GM13976 (cell line): ENCODE data around the gene TGFB1.

Experiments
- DNase-seq: peaks from one replicate; pipeline ENCODE4 v3.0.0; 2012; ENCODE audit warnings: low spot score
- in situ Hi-C: fragments of 300-500 bp; cut with MboI; formaldehyde crosslinking; loops from one replicate; pipeline ENCODE4 v1.12.0; 2022; ENCODE audit warnings: low sequenced_read_pairs, mixed read lengths, inconsistent platforms; ENCODE audit not compliant: unreplicated experiment
- TF ChIP-seq, protein P1 (sequence below): IDR thresholded peaks from 2 replicates; pipeline ENCODE4 v1.5.1; 2012; ENCODE audit warnings: borderline replicate concordance, mild to moderate bottlenecking; ENCODE audit not compliant: insufficient read depth; ENCODE audit errors: extremely low read depth, missing control alignments, control extremely low read depth

Gene TGFB1

DNA sequence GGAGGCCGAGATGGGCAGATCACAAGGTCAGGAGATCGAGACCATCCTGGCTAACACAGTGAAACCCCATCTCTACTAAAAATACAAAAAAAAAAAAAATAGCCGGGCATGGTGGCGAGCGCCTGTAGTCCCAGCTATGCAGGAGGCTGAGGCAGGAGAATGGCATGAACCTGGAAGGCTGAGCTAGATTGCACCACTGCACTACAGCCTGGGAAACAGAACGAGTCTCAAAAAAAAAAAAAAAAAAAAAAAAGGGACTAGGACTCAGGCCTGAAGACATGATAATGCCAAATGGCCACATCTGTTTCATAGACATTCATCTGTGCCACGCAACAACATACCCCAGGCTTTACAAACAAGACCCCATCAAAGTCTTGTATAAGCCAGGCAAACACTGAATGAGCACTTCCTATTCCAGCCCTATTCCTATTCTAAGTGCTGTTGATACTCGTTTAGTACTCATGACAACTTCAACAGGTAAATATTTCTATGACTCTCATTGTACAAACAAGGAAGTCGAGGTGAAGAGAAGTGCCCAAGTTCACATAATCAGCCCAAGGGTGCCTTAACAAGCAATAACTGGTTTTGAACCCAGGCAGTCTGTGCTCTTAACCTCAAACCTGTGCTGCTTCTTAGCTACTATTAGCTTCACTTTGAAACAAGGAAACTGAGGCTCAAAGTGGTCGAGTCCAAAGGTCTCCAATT lies 8.6 kb upstream of the TGFB1 start:
- in situ Hi-C loops = no loop called here
- DNase-seq = no peak
- TF ChIP-seq, protein P1, sequence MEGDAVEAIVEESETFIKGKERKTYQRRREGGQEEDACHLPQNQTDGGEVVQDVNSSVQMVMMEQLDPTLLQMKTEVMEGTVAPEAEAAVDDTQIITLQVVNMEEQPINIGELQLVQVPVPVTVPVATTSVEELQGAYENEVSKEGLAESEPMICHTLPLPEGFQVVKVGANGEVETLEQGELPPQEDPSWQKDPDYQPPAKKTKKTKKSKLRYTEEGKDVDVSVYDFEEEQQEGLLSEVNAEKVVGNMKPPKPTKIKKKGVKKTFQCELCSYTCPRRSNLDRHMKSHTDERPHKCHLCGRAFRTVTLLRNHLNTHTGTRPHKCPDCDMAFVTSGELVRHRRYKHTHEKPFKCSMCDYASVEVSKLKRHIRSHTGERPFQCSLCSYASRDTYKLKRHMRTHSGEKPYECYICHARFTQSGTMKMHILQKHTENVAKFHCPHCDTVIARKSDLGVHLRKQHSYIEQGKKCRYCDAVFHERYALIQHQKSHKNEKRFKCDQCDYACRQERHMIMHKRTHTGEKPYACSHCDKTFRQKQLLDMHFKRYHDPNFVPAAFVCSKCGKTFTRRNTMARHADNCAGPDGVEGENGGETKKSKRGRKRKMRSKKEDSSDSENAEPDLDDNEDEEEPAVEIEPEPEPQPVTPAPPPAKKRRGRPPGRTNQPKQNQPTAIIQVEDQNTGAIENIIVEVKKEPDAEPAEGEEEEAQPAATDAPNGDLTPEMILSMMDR = no peak

DNA sequence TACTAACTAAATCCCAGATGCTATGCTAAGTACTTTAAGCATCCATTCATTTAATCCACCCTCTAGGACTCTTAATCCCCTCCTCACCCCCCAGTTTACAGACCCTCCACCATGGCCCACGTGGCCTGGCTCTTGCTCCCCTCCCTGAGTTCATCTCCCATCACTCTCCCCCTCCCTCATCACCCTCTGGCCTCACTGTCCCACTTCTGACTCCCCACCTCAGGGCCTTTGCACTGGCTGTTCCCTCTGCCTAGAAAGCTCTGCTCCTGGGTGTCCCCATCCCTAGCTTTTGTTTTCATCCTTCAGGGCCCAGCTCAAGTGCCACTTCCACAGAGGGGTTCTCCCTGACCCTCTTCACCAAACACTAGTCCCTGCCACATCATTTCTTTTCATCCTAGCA lies 6.0 kb upstream of the TGFB1 start:
- in situ Hi-C loops = no loop called here
- DNase-seq = no peak
- TF ChIP-seq, protein P1 = no peak

DNA sequence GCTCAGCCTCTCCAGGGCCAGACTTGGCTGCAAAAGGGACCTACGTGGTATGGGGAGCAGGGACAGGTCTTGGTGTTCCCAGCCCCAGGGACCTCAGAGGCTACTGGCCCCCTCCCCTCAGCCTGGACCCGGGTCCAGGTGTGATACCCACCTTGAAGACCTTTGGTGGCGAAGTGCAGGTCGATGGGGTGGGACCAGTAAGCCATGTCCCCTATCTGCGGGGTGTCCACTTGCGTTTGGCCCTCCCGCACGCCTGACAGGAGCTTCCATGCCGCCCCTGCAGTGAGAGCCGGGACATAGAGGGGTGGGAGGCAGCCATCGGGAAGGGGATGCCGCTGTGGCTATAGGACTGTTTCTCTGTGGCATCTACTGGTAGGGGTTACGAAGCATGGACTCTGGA lies 4.0 kb upstream of the TGFB1 start:
- TF ChIP-seq, protein P1 = no peak
- in situ Hi-C loops = no loop called here
- no peak for DNase-seq

DNA sequence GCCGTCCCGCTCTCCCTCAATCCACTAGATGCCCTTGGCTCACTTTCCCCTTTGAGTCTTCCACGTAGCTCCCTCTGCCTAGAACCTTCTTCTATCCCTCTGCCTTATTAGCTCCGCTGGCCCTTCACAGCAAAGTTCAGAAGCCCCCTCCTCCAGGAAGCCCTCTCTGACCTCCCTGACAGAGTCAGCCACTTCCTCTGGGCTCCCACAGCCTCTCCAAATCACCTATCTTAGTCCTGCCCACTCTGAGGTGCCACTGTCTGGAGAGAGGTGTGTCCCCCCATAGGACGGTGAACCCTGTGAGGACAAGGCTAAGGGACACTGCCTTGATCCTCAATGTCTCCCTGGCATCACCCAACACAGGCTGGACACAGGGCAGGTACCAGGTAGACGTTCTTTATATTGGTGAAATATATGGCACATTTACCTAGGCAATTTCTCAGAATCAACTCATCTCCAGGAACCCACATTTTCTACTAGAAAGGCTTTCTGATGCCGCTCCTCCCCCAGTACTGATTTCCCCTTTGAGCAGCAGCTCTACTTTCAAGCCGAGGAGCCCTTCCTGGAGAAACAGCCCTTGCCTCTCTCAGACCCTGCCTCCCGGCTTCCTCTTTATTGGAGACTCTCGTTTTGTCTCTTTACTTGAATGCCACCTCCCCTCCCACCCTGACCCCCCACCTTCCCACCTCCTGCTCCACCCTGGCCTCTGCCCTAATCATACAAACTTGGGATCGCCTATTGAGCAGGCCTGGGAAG lies 3.4 kb upstream of the TGFB1 start:
- TF ChIP-seq, protein P1 = no peak
- no peak for DNase-seq
- in situ Hi-C loops = no loop called here

DNA sequence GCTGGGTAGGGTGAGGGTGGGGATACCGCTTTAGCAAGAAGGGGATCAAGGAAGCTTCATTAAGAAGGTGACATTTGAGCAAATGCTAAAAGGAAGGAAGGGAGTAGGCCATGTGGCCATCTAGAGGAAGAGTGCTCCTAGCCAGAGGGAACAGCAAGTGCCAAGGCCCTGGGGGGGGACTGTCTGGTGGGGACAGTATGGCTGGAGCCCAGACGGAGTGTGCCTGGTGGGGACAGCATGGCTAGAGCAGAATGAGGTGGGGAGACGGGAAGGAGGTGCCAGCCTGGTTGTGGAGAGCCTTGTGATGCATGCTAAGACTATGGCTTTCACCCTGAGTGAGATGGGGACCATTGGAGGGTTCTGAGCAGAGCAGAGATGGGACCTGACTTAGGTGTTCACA lies 2.1 kb upstream of the TGFB1 start:
- DNase-seq = no peak
- TF ChIP-seq, protein P1 = no peak
- in situ Hi-C loops = no loop called here

DNA sequence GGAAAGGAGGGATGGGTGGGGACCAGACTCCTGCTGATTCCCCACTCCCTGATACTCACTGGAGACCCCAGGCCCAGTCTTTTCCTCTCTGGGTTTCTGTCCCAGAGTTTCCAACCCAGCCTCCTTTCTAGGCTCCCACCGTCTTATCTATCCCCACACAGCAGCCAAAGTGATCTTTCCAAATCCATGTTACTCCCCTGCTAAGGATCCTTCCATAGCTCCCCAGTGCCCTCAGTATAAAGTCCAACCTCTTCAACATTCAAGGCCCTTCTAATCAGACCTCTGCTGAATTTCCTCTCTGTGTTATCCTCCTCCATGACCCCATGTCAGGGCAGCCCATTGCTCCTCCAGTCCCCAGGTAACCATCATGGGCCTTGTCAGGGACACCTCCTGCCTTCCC lies 1.3 kb upstream of the TGFB1 start:
- TF ChIP-seq, protein P1 = no peak
- in situ Hi-C loops = no loop called here
- no peak for DNase-seq
